Cerebellar nuclear complex (tissue), 1 donor: Measurements from ENCODE around the gene CGNL1.

Experiments used
- DNase-seq, 2 experiments: peaks; one replicate each; lab custom pipeline; 2025; lab: John Stamatoyannopoulos, UW

CGNL1 gene, protein sequence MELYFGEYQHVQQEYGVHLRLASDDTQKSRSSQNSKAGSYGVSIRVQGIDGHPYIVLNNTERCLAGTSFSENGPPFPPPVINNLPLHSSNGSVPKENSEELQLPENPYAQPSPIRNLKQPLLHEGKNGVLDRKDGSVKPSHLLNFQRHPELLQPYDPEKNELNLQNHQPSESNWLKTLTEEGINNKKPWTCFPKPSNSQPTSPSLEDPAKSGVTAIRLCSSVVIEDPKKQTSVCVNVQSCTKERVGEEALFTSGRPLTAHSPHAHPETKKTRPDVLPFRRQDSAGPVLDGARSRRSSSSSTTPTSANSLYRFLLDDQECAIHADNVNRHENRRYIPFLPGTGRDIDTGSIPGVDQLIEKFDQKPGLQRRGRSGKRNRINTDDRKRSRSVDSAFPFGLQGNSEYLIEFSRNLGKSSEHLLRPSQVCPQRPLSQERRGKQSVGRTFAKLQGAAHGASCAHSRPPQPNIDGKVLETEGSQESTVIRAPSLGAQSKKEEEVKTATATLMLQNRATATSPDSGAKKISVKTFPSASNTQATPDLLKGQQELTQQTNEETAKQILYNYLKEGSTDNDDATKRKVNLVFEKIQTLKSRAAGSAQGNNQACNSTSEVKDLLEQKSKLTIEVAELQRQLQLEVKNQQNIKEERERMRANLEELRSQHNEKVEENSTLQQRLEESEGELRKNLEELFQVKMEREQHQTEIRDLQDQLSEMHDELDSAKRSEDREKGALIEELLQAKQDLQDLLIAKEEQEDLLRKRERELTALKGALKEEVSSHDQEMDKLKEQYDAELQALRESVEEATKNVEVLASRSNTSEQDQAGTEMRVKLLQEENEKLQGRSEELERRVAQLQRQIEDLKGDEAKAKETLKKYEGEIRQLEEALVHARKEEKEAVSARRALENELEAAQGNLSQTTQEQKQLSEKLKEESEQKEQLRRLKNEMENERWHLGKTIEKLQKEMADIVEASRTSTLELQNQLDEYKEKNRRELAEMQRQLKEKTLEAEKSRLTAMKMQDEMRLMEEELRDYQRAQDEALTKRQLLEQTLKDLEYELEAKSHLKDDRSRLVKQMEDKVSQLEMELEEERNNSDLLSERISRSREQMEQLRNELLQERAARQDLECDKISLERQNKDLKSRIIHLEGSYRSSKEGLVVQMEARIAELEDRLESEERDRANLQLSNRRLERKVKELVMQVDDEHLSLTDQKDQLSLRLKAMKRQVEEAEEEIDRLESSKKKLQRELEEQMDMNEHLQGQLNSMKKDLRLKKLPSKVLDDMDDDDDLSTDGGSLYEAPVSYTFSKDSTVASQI

DNA sequence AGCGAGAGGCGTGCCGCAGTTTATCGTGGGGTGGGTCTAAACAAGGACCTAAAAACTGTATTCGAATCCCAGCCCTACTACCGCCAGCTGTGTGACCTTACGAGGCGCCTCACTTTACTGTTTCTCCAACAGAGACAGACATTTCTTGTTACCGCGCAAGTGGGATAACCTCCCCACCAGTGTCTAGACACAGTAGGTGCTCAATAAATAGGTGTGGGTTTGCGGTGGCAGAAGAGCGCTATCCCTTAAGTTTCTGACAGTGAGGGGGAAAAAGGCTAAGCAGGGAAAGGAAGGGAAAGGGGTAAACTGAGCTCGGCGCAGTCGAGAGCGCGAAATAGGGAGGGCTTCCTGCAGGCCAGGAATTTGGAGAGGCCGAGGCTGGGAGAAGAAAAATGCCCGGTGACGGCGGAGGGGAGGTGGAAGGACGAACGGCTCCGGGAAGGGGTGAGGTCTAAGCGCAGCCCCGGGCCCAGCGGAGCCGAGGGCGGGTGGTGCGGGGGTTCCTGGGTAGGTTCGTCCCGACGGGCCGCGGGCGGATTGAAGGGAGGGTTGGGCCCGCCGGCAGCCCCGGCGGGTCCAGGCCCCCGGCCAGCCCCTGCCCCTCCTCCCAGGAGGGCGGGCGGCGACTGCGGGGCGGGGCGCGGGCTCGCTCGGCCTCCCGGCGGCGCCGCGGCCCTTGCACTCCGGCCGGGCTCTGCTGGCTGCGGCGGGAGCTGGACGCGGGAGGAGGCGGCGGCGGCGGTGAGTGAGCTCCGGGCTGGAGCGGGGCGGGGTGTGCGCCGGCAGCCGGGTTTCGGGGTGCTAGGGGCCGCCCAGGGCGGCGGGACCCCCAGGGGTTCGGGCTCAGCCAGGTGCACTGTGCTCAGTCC lies at the start of gene CGNL1:
Gene CGNL1 (plus strand): TSS at position 679 of the 869 bp plus-strand sequence. CDS start 61,495 bp downstream, outside the sequence.
- no peak for DNase-seq

GRCh38 chr15:57327985-57328471 lies 48.3 kb upstream of the CGNL1 start:
- no peak for DNase-seq

- DNase-seq: no peak
Measured at GRCh38 chr15:57328479-57328878, 47.8 kb upstream of the CGNL1 start.

DNA sequence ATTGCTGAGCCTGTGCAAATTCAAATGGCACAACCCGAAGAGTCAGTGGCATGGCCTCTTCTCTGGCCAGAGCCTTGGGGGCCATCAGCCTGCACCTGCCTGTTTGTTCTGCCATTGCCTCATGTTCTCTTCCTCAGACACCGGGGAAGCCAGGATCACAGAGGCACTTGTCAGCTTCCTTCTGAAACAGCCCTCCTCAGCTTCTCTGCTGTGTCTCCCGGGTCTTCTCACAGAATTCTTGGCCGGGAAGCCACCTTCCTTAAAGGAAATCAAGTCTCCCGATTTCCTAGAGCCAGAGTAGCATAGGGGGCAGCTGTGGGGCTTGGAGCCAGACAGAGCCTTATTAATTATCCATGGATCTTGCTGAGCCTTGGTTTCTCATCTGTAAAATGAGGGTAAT lies 47.4 kb upstream of the CGNL1 start:
- no peak for DNase-seq

GRCh38 chr15:57329582-57330367 lies 46.5 kb upstream of the CGNL1 start:
- no peak for DNase-seq

- DNase-seq: no peak
Measured at GRCh38 chr15:57330619-57331340, 45.5 kb upstream of the CGNL1 start.

DNA sequence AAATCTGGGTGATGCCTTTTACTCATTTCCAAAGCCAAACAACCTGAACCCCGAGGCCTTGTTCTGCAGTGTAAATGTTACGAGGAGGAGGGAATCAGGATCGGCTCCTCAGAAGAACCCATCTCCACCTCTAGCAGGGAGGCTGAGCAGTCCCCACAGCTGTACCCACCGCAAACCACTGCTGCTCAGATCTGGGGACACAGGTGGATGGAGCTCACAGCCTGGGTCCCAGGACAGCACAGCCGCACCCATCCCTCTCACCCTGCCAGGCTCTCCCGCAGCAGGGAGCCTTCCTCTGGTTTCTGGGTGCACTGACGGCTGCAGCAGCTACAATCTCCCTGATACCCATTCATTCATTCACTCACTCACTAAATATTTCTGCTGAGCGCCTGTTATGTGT lies 44.0 kb upstream of the CGNL1 start:
- DNase-seq: no peak

DNA sequence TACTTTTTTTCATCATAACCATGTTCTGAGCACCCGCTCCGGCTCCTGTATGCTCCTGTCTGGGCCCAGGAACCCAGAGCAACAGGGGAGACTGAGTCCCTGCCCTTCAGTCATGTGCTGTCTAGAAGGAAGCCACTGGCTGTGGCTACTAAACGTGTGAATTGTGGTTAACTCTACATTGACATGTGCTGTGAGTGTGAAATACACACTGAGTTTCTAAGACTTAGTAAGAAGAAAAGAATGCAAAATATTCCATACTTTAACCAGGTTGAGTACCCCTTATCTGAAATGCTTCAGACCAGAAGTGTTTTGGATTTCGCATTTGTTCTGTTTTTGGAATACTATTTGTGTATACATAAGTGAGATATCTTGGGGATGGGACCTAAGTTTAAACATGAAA lies 42.8 kb upstream of the CGNL1 start:
- DNase-seq: no peak

DNA sequence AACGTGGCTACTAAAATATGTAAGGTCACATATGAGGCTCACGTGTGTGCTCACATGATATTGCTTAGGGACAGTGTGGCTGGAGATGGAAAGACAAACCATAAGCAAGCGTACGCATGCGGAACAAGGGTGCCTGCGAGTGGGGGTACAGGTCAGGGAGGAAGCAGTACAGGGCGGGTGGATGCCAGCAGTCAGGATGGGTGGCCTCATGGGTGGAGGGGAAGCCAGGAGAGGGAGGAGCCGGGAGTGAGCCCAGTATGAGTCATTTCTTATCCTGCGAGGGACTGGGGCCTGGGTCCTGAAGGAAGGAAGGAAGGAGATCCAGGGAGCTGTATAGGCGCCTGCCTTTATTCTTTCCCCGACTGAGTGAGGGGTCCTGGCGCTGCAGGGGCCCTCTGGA lies 42.0 kb upstream of the CGNL1 start:
- no peak for DNase-seq

DNA sequence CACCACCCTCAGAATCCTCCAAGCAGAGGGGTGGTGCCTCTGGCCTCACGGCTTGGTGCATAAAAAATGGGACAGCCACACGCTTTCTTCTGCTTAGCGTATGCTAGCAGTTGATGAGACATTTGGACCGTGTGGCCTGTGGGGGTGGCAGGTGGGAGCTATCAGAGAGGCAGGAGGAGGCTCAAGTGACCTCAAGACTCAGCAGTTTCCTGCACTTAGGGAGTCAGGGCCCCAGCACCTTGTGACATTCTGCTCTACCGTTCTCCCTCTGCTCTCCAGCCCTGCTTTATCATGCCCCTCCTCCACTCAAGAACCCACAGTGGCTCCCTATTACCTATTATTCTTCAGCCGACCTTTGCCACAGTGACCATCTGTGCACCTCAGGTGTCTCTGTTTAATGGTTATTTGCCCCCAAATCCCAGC lies 41.0 kb upstream of the CGNL1 start:
- no peak for DNase-seq

GRCh38 chr15:57335719-57336118 lies 40.6 kb upstream of the CGNL1 start:
- no peak for DNase-seq

DNA sequence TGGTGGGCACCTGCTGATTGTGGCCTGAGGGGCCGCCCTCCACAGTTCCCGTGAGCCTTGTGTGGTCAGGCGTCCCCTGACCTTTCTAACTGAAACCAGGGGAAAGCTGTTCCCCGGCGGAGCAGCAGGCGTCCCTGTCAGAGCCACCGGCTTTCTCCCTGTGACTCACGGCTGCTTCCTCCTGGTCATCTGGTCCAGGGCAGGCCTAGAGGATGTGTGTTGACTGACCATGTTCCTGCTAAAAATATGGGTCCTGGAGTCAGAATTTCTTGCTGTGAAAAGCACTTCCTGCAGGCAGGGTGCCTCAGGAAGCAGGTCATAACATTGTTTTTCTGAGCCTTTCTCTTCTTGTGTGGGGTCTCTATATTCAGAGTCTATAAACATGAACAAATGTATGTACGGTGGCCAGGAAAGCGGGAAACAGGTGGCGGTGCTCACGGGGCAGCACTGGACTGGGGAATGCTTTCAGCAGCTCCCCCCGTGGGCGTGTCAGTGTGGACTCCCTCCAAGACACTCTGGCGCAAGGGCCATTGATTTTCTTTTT lies 38.4 kb upstream of the CGNL1 start:
- DNase-seq: no peak

- DNase-seq: no peak
Measured at GRCh38 chr15:57339321-57339720, 37.0 kb upstream of the CGNL1 start.

DNA sequence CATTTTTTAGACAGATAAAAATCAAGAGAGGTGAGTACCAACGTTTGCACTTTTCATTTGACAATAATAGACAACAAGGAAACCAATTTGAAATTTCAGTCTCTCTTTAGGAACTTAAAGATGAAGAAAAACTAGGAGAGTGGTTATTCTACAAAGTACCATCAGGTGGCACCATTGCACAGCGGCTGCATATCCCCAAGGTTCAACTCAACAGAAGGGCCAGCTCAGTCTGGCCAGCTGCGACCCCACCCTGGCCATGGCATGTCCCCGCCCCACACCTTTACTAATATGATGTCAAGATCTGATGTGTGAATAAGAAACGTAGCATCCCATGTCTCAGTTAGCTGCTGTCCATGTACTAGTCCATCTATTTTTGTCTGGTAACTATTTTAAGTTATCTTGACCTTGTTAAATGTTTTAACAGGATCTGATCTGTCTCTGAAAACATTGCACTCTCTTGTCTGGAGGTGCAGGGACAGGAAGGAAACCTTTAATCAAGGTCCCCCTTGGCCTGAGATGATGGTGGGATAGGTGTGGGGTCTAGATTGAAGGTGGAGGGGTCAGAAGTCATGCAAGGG lies 35.5 kb upstream of the CGNL1 start:
- DNase-seq: no peak

DNA sequence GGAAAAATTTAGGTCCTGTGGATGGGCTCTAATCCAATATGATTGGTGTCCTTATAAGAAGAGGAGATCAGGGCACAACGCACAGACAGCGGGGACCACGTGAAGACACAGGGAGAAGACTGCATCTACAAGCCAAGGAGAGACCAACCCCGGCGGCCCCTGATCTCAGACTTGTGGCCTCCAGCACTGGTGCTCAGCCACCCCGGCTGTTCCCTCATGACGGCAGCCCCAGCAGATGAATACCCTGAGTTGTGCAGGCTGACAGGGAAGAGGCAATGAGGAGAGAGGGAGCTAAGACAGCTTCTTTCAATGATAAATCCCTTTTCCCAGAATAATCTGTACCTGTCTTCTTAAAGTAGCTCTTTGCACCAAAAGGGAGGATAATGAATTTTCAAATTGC lies 33.3 kb upstream of the CGNL1 start:
- no peak for DNase-seq

DNA sequence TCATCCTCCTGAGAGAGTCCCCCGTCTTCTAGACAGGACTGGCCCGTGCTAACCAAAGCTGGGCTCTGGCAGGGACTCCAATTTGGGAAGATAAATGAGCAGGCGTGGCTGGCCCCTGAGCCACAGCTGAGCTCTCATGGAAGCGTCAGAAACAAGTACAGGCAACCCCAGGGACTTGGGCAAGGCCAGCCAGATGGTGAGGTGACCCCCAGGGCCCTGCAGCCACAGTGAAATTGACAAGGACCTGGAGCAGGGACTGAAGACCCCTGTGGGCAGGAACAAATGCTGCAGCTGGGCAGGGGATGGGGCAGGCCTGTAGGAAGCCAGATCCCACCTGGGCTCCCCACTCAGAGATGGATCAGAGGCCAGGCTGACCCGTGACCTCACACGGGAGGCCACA lies 32.8 kb upstream of the CGNL1 start:
- DNase-seq: no peak

- DNase-seq: no peak
Measured at GRCh38 chr15:57344282-57344681, 32.0 kb upstream of the CGNL1 start.

DNA sequence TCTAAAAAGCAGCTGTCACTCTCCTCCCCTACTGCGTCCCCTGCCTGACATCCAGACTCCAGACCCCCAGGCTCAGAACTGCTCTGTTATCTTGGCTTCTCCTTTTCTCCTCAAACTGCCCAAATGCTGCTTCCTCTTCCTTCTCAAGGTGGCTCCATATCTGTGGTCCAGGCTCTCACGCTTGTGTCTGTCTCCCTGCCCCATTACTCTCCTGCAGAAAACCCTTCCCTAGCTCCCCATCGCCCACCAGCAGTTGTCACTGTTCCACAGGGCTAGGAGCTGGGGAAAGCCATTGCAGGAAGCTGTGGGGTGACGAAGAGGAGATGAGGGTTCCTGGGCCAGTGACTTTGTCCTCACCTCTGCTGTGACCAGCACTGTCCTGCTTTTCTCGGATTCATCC lies 30.7 kb upstream of the CGNL1 start:
- DNase-seq: no peak

GRCh38 chr15:57348081-57348480 lies 28.2 kb upstream of the CGNL1 start:
- no peak for DNase-seq
